GM12864 (cell line): ENCODE results near the gene ARHGEF33.
"Not testable (repeated sequence)": the region's sequence is repeated elsewhere in the genome, so short reads cannot be mapped to it uniquely, and the experiment has no call there.

Experiments used
- DNase-seq: peaks from one replicate; pipeline ENCODE4 v3.0.0-alpha.2; 2011; ENCODE audit warnings: low read depth
- H3K4me3 ChIP-seq: 2 replicates; pipeline ENCODE4 v1.5.1; 2011; ENCODE audit warnings: mild to moderate bottlenecking, low read depth, low read length, control low read depth
- TF ChIP-seq, protein P1 (sequence below): IDR thresholded peaks from 2 replicates; pipeline ENCODE4 v1.5.1; 2011; ENCODE audit warnings: low read depth, mild to moderate bottlenecking, moderate library complexity, low read length, control low read depth, inconsistent platforms; ENCODE audit errors: missing control alignments

The ARHGEF33 gene

GRCh38 chr2:38930600-38930999, 40.9 kb downstream of the ARHGEF33 start:
- DNase-seq: no peak
- TF ChIP-seq, protein P1, sequence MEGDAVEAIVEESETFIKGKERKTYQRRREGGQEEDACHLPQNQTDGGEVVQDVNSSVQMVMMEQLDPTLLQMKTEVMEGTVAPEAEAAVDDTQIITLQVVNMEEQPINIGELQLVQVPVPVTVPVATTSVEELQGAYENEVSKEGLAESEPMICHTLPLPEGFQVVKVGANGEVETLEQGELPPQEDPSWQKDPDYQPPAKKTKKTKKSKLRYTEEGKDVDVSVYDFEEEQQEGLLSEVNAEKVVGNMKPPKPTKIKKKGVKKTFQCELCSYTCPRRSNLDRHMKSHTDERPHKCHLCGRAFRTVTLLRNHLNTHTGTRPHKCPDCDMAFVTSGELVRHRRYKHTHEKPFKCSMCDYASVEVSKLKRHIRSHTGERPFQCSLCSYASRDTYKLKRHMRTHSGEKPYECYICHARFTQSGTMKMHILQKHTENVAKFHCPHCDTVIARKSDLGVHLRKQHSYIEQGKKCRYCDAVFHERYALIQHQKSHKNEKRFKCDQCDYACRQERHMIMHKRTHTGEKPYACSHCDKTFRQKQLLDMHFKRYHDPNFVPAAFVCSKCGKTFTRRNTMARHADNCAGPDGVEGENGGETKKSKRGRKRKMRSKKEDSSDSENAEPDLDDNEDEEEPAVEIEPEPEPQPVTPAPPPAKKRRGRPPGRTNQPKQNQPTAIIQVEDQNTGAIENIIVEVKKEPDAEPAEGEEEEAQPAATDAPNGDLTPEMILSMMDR: no peak
- H3K4me3 ChIP-seq: no peak overlapping the region

DNA sequence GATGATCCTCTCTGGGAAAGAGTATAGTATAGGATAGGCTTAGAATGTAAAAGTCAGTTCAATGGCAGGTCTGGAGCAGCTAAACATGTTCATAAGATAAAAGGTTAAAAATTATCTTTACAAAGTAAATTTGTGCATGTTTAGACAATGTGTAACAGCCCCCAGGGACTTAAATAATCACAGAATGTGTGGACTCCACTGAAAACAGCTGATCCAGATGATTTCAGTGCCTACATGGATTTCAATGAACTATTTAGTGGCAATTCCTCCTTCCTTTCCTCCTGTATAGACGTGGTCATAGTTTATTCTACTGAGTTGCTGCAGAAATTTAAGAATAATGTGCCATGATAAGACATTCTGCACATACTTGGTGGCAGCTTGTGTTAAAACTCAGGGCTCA, 42.9 kb downstream of the ARHGEF33 start:
- DNase-seq: no peak
- H3K4me3 ChIP-seq: no peak overlapping the region
- TF ChIP-seq, protein P1: no peak

DNA sequence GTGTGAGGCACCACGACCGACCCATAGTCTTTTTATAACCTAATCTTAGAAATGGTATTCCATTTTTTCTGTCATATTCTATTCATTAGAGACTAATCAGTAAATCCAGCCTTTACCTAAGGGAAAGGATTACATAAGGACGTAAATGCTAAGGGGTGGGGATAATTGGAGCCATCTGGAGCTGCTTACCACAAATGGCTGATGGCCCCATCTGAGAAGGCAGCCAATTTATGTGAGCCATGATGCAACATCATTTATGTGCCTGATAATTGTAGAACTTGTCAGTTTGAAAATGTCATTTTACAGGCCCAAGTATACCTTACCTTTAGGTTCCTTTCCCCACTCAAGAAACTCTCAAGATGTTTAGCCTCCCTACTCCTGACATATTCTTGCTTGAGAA, 44.0 kb downstream of the ARHGEF33 start:
- DNase-seq: no peak
- H3K4me3 ChIP-seq: no peak overlapping the region
- TF ChIP-seq, protein P1: no peak

GRCh38 chr2:38934742-38935141, 45.1 kb downstream of the ARHGEF33 start:
- TF ChIP-seq, protein P1: no peak
- no peak for DNase-seq
- no peak overlapping the region for H3K4me3 ChIP-seq

DNA sequence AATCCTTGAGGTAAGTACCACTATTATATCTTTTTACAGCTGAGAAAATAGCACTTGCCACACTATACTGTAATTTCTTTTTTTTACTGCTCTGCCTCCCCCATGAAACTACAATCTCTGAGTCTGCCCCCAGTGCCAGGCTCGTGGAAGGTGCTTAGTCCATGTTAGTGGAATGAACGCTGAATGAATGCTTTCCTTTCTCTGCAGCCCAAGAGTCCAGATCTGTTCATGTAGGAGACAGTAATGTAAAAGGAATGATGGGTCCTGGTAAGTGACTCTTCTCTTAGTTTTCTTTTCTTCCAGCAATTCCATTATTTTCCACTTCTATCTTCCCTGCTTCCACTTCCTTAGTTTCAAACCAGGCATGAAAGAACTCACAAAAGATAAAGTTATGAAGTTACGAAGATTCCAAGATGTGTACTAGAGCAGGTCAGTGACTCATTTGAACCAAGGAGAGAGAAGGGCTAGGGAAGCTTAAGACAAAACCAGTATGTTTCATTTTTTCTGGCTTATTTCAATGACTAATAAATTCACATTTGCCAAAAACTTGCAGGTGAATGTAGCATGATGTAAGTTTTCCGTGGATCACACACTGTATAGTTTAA, 46.0 kb downstream of the ARHGEF33 start:
- no peak for DNase-seq
- TF ChIP-seq, protein P1: no peak

GRCh38 chr2:38936516-38936915, 46.8 kb downstream of the ARHGEF33 start:
- not testable (repeated sequence) for H3K4me3 ChIP-seq, DNase-seq

More for the DNA sequence above, 46.0 kb downstream of the ARHGEF33 start:
- H3K4me3 ChIP-seq: no peak overlapping the region

DNA sequence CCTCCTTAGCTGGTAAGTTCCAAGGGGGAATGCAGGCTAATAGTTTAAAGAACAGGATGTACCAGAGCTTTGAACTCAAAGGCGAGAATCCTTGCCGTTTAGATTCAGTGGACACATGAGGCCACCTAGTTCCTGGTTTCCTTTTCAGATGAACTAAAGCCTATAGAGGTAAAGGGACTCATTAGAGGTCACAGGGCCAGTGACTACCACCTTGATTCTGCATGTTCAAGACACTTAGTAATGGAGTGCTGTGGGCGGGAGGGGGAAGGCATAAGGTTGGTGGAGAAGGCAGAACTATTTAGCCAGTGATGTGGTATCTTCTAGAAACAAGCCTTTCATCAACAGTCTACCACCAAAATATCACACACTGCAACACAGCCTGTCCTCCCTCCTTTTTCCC, 47.9 kb downstream of the ARHGEF33 start:
- no peak for DNase-seq
- H3K4me3 ChIP-seq: no peak overlapping the region
- TF ChIP-seq, protein P1: no peak

- DNase-seq: no peak
- TF ChIP-seq, protein P1: no peak
- H3K4me3 ChIP-seq: no peak overlapping the region
Measured at GRCh38 chr2:38940746-38941145, 51.1 kb downstream of the ARHGEF33 start.
